ENCODE results near the gene GPR42.
"Not testable (repeated sequence)": the region's sequence is repeated elsewhere in the genome, so short reads cannot be mapped to it uniquely, and the experiment has no call there.

Gene GPR42

GRCh38 chr19:35397064-35397463, 26.2 kb downstream of the GPR42 start:
- ATAC-seq: no peak

- ATAC-seq: no peak
These were observed 27.7 kb downstream of the GPR42 start for GRCh38 chr19:35398570-35398969.

- ATAC-seq: no peak
These were observed 28.4 kb downstream of the GPR42 start for GRCh38 chr19:35399231-35399630.

- no peak for ATAC-seq
These were observed 29.3 kb downstream of the GPR42 start for GRCh38 chr19:35399948-35400772.

GRCh38 chr19:35400773-35401100, 29.9 kb downstream of the GPR42 start:
- ATAC-seq: no peak

GRCh38 chr19:35401416-35401815, 30.5 kb downstream of the GPR42 start:
- ATAC-seq: not testable (repeated sequence)

- ATAC-seq: no peak
These were observed 32.4 kb downstream of the GPR42 start for GRCh38 chr19:35403116-35403760.

- peak; percentile 48 to 81 for ATAC-seq
These were observed 34.2 kb downstream of the GPR42 start for GRCh38 chr19:35404879-35405622.

- ATAC-seq: no peak
These were observed 36.8 kb downstream of the GPR42 start for GRCh38 chr19:35407619-35408018.

- ATAC-seq: no peak
These were observed 37.7 kb downstream of the GPR42 start for GRCh38 chr19:35408284-35409171.

- no peak for ATAC-seq
These were observed 38.3 kb downstream of the GPR42 start for GRCh38 chr19:35409191-35409590.

- ATAC-seq: no peak
These were observed 39.6 kb downstream of the GPR42 start for GRCh38 chr19:35410487-35410886.

- ATAC-seq: no peak
These were observed 43.6 kb downstream of the GPR42 start for GRCh38 chr19:35414442-35414841.

GRCh38 chr19:35416331-35416730, 45.5 kb downstream of the GPR42 start:
- ATAC-seq: no peak

- no peak for ATAC-seq
These were observed 46.4 kb downstream of the GPR42 start for GRCh38 chr19:35417278-35417677.

GRCh38 chr19:35417713-35418534, 47.1 kb downstream of the GPR42 start:
- no peak for ATAC-seq

GRCh38 chr19:35419046-35419445, 48.2 kb downstream of the GPR42 start:
- no peak for ATAC-seq

GRCh38 chr19:35419805-35420204, 48.9 kb downstream of the GPR42 start:
- ATAC-seq: no peak

GRCh38 chr19:35421362-35421761, 50.5 kb downstream of the GPR42 start:
- ATAC-seq: no peak
